ENCODE data around the gene OR5K1. TPM values are rescaled to one million over a fixed set of nuclear protein-coding genes. Genes with fewer than 3 reads are reported as not detected.

Gene OR5K1
- total RNA-seq, 1 donor from 2014 or later: not detected

GRCh38 chr3:98501270-98501669, 38.3 kb downstream of the OR5K1 start:
- H3K4me3 ChIP-seq: no peak overlapping the region
- H3K9me3 ChIP-seq (ENCODE audit: low read depth): no peaks in the 10 kb centered on the region
- peaks cover 4% of the 10 kb centered on the region for H3K27me3 Mint-ChIP-seq (ENCODE audit: insufficient read depth, low read depth)
- no peak for DNase-seq (ENCODE audit: low spot score)
- H3K36me3 ChIP-seq: no peaks in the 10 kb centered on the region
- no peak for TF ChIP-seq EZH2 (IDR thresholded peaks at IDR 0.05)
- no peak for TF ChIP-seq EZH2phosphoT487 (IDR thresholded peaks at IDR 0.05)
- TF ChIP-seq CTCF (IDR thresholded peaks at IDR 0.05): no peak
- no peak overlapping the region for H2AFZ ChIP-seq (replicated peaks)
- no peaks in the 10 kb centered on the region for H3K27me3 ChIP-seq
- H3K36me3 Mint-ChIP-seq: no peaks in the 10 kb centered on the region
- H3K4me3 Mint-ChIP-seq: no peak overlapping the region
- no peaks in the 10 kb centered on the region for H3K9me3 Mint-ChIP-seq
- H3K27ac ChIP-seq: no peak overlapping the region
- H3K79me2 ChIP-seq (ENCODE audit: low read depth): no peaks in the 10 kb centered on the region
- H3K4me1 ChIP-seq: no peaks in the 10 kb centered on the region
- H3F3A ChIP-seq (ENCODE audit: low read depth): no peaks in the 10 kb centered on the region
- H3K4me1 Mint-ChIP-seq: no peaks in the 10 kb centered on the region
- no peaks in the 10 kb centered on the region for H4K20me1 ChIP-seq (ENCODE audit: low read depth)
- H3K9ac ChIP-seq: no peak overlapping the region
- no peak overlapping the region for H3K4me2 ChIP-seq
- H3K27ac Mint-ChIP-seq: no peak overlapping the region

- no peaks in the 10 kb centered on the region for H3K9me3 ChIP-seq (ENCODE audit: low read depth)
- Mint-ChIP-seq H3K27me3 (ENCODE audit: insufficient read depth, low read depth) (peaks cover 4% of the 10 kb centered on the region), H3K27ac (no peak overlapping the region), H3K36me3 (no peaks in the 10 kb centered on the region), H3K4me1 (no peaks in the 10 kb centered on the region), H3K9me3 (no peaks in the 10 kb centered on the region), H3K4me3 (no peak overlapping the region)
- no peaks in the 10 kb centered on the region for H3K27me3 ChIP-seq
- H3K4me2 ChIP-seq: no peak overlapping the region
- no peak overlapping the region for H2AFZ ChIP-seq (replicated peaks)
- no peak overlapping the region for H3K9ac ChIP-seq
- no peak overlapping the region for H3K27ac ChIP-seq
- no peaks in the 10 kb centered on the region for H4K20me1 ChIP-seq (ENCODE audit: low read depth)
- H3K36me3 ChIP-seq: no peaks in the 10 kb centered on the region
- no peaks in the 10 kb centered on the region for H3F3A ChIP-seq (ENCODE audit: low read depth)
- TF ChIP-seq EZH2phosphoT487 (IDR thresholded peaks at IDR 0.05): no peak
- TF ChIP-seq CTCF (IDR thresholded peaks at IDR 0.05): no peak
- TF ChIP-seq EZH2 (IDR thresholded peaks at IDR 0.05): no peak
- DNase-seq (ENCODE audit: low spot score): no peak
- no peaks in the 10 kb centered on the region for H3K4me1 ChIP-seq
- H3K79me2 ChIP-seq (ENCODE audit: low read depth): no peaks in the 10 kb centered on the region
- no peak overlapping the region for H3K4me3 ChIP-seq
Observed at GRCh38 chr3:98501863-98502576, 39.0 kb downstream of the OR5K1 start.

GRCh38 chr3:98504539-98504938, 41.5 kb downstream of the OR5K1 start:
- H3K4me3 ChIP-seq: no peak overlapping the region
- Mint-ChIP-seq H3K9me3 (no peaks in the 10 kb centered on the region), H3K4me1 (no peaks in the 10 kb centered on the region), H3K27me3 (ENCODE audit: insufficient read depth, low read depth) (peaks cover 4% of the 10 kb centered on the region), H3K4me3 (no peak overlapping the region), H3K27ac (no peak overlapping the region), H3K36me3 (no peaks in the 10 kb centered on the region)
- H3K4me2 ChIP-seq: no peak overlapping the region
- no peaks in the 10 kb centered on the region for H3F3A ChIP-seq (ENCODE audit: low read depth)
- DNase-seq (ENCODE audit: low spot score): no peak
- no peak overlapping the region for H3K27ac ChIP-seq
- H3K27me3 ChIP-seq: no peaks in the 10 kb centered on the region
- H3K36me3 ChIP-seq: no peaks in the 10 kb centered on the region
- no peaks in the 10 kb centered on the region for H4K20me1 ChIP-seq (ENCODE audit: low read depth)
- no peak overlapping the region for H2AFZ ChIP-seq (replicated peaks)
- H3K9me3 ChIP-seq (ENCODE audit: low read depth): no peaks in the 10 kb centered on the region
- no peaks in the 10 kb centered on the region for H3K79me2 ChIP-seq (ENCODE audit: low read depth)
- TF ChIP-seq EZH2 (IDR thresholded peaks at IDR 0.05) (no peak), EZH2phosphoT487 (IDR thresholded peaks at IDR 0.05) (no peak), CTCF (IDR thresholded peaks at IDR 0.05) (no peak)
- no peaks in the 10 kb centered on the region for H3K4me1 ChIP-seq
- no peak overlapping the region for H3K9ac ChIP-seq

Data from neural progenitor cell (in vitro differentiated cells).